T-helper 2 cell treated with Interferon-gamma antibody and Interleukin-4, amounts not matched to agents 5 μg/mL and 100 μg/mL, for 36 hours (primary cell): ENCODE results near the gene TMEM151A.
A peak's percentile ranks its signal among the peaks of the same experiment; 100 is the strongest.

Experiments
- DNase-seq: peaks from one replicate; pipeline ENCODE4 v3.0.0; 2021; ENCODE audit warnings: low spot score
- H3K27ac Mint-ChIP-seq: one replicate; pipeline ENCODE4 v1.8.0; 2021; ENCODE audit warnings: mild to moderate bottlenecking, mixed read lengths
- H3K27me3 Mint-ChIP-seq: one replicate; pipeline ENCODE4 v1.8.0; 2021; ENCODE audit warnings: low read depth, mixed read lengths
- H3K36me3 Mint-ChIP-seq: one replicate; pipeline ENCODE4 v1.8.0; 2021; ENCODE audit warnings: low read depth, mixed read lengths
- H3K4me1 Mint-ChIP-seq: one replicate; pipeline ENCODE4 v1.8.0; 2021; ENCODE audit warnings: low read depth, mixed read lengths
- H3K4me3 Mint-ChIP-seq: one replicate; pipeline ENCODE4 v1.8.0; 2022; ENCODE audit warnings: mild to moderate bottlenecking, moderate library complexity, mixed read lengths
- H3K9me3 Mint-ChIP-seq: one replicate; pipeline ENCODE4 v1.8.0; 2021; ENCODE audit warnings: mixed read lengths

The TMEM151A gene

GRCh38 chr11:66263231-66263630, 28.5 kb upstream of the TMEM151A start:
- no peak for DNase-seq
- no peak overlapping the region for H3K27ac Mint-ChIP-seq
- H3K4me3 Mint-ChIP-seq = no peak overlapping the region
- H3K4me1 Mint-ChIP-seq = peaks cover 19% of the 10 kb centered on the region
- no peaks in the 10 kb centered on the region for H3K27me3 Mint-ChIP-seq
- H3K9me3 Mint-ChIP-seq = no peaks in the 10 kb centered on the region
- H3K36me3 Mint-ChIP-seq = peaks cover 35% of the 10 kb centered on the region

GRCh38 chr11:66263785-66264184, 27.9 kb upstream of the TMEM151A start:
- no peak overlapping the region for H3K4me3 Mint-ChIP-seq
- peaks cover 17% of the 10 kb centered on the region for H3K4me1 Mint-ChIP-seq
- H3K27ac Mint-ChIP-seq = no peak overlapping the region
- no peaks in the 10 kb centered on the region for H3K9me3 Mint-ChIP-seq
- H3K36me3 Mint-ChIP-seq = peaks cover 33% of the 10 kb centered on the region
- H3K27me3 Mint-ChIP-seq = no peaks in the 10 kb centered on the region
- DNase-seq = no peak

GRCh38 chr11:66264383-66264782, 27.3 kb upstream of the TMEM151A start:
- H3K4me1 Mint-ChIP-seq = peaks cover 14% of the 10 kb centered on the region
- H3K4me3 Mint-ChIP-seq = no peak overlapping the region
- peaks cover 30% of the 10 kb centered on the region for H3K36me3 Mint-ChIP-seq
- no peaks in the 10 kb centered on the region for H3K27me3 Mint-ChIP-seq
- H3K9me3 Mint-ChIP-seq = no peaks in the 10 kb centered on the region
- no peak for DNase-seq
- H3K27ac Mint-ChIP-seq = no peak overlapping the region

- Mint-ChIP-seq H3K4me1 (peaks cover 17% of the 10 kb centered on the region), H3K4me3 (no peak overlapping the region), H3K9me3 (no peaks in the 10 kb centered on the region), H3K27ac (no peak overlapping the region), H3K27me3 (no peaks in the 10 kb centered on the region), H3K36me3 (peaks cover 28% of the 10 kb centered on the region)
- no peak for DNase-seq
These were observed 26.8 kb upstream of the TMEM151A start for GRCh38 chr11:66264914-66265313.

GRCh38 chr11:66265531-66266377, 25.9 kb upstream of the TMEM151A start:
- H3K4me3 Mint-ChIP-seq = no peak overlapping the region
- no peaks in the 10 kb centered on the region for H3K9me3 Mint-ChIP-seq
- H3K4me1 Mint-ChIP-seq = peaks cover 23% of the 10 kb centered on the region
- no peak overlapping the region for H3K27ac Mint-ChIP-seq
- DNase-seq = no peak
- no peaks in the 10 kb centered on the region for H3K27me3 Mint-ChIP-seq
- H3K36me3 Mint-ChIP-seq = peaks cover 27% of the 10 kb centered on the region

GRCh38 chr11:66266378-66267038, 25.2 kb upstream of the TMEM151A start:
- Mint-ChIP-seq H3K4me3 (peak overlapping the region; percentile 99), H3K9me3 (no peaks in the 10 kb centered on the region), H3K27me3 (no peaks in the 10 kb centered on the region), H3K36me3 (peaks cover 29% of the 10 kb centered on the region), H3K4me1 (peaks cover 24% of the 10 kb centered on the region), H3K27ac (peak overlapping the region; percentile 58)
- no peak for DNase-seq

GRCh38 chr11:66267039-66267378, 24.7 kb upstream of the TMEM151A start:
- peaks cover 24% of the 10 kb centered on the region for H3K4me1 Mint-ChIP-seq
- DNase-seq = no peak
- no peaks in the 10 kb centered on the region for H3K9me3 Mint-ChIP-seq
- H3K27me3 Mint-ChIP-seq = no peaks in the 10 kb centered on the region
- peak overlapping the region; percentile 99 for H3K4me3 Mint-ChIP-seq
- H3K27ac Mint-ChIP-seq = peak overlapping the region; percentile 58
- peaks cover 31% of the 10 kb centered on the region for H3K36me3 Mint-ChIP-seq

- DNase-seq = peak; percentile 78
- Mint-ChIP-seq H3K27me3 (no peaks in the 10 kb centered on the region), H3K4me3 (peak overlapping the region; percentile 99), H3K9me3 (no peaks in the 10 kb centered on the region), H3K27ac (peak overlapping the region; percentile 96), H3K4me1 (peaks cover 25% of the 10 kb centered on the region), H3K36me3 (peaks cover 32% of the 10 kb centered on the region)
These were observed 24.1 kb upstream of the TMEM151A start for GRCh38 chr11:66267379-66268243.

- DNase-seq = peak; percentile 100
- Mint-ChIP-seq H3K4me1 (peaks cover 26% of the 10 kb centered on the region), H3K36me3 (peaks cover 36% of the 10 kb centered on the region), H3K27me3 (no peaks in the 10 kb centered on the region), H3K9me3 (no peaks in the 10 kb centered on the region), H3K27ac (peak within 1 kb of the TSS; percentile 96), H3K4me3 (peak within 1 kb of the TSS; percentile 99)
These were observed 23.3 kb upstream of the TMEM151A start, which contains the start of gene RAB1B for GRCh38 chr11:66268244-66268951. Gene RAB1B (plus strand): TSS chr11:66268639. CDS start chr11:66268680, 41 bp downstream.

GRCh38 chr11:66268952-66269905, 22.5 kb upstream of the TMEM151A start:
- Mint-ChIP-seq H3K4me3 (peak overlapping the region; percentile 99), H3K9me3 (no peaks in the 10 kb centered on the region), H3K36me3 (peaks cover 38% of the 10 kb centered on the region), H3K27ac (peak overlapping the region; percentile 96), H3K4me1 (peaks cover 26% of the 10 kb centered on the region), H3K27me3 (no peaks in the 10 kb centered on the region)
- no peak for DNase-seq

- peaks cover 42% of the 10 kb centered on the region for H3K36me3 Mint-ChIP-seq
- H3K9me3 Mint-ChIP-seq = no peaks in the 10 kb centered on the region
- peak overlapping the region; percentile 24 for H3K4me3 Mint-ChIP-seq
- no peak for DNase-seq
- no peak overlapping the region for H3K27ac Mint-ChIP-seq
- H3K4me1 Mint-ChIP-seq = peaks cover 24% of the 10 kb centered on the region
- no peaks in the 10 kb centered on the region for H3K27me3 Mint-ChIP-seq
These were observed 19.9 kb upstream of the TMEM151A start for GRCh38 chr11:66271816-66272215.

GRCh38 chr11:66272596-66272995, 19.1 kb upstream of the TMEM151A start:
- Mint-ChIP-seq H3K27ac (no peak overlapping the region), H3K9me3 (no peaks in the 10 kb centered on the region), H3K36me3 (peaks cover 37% of the 10 kb centered on the region), H3K4me1 (peaks cover 23% of the 10 kb centered on the region), H3K27me3 (no peaks in the 10 kb centered on the region), H3K4me3 (no peak overlapping the region)
- DNase-seq = no peak
